ENCODE measurements around the gene SIRT7.

DNA sequence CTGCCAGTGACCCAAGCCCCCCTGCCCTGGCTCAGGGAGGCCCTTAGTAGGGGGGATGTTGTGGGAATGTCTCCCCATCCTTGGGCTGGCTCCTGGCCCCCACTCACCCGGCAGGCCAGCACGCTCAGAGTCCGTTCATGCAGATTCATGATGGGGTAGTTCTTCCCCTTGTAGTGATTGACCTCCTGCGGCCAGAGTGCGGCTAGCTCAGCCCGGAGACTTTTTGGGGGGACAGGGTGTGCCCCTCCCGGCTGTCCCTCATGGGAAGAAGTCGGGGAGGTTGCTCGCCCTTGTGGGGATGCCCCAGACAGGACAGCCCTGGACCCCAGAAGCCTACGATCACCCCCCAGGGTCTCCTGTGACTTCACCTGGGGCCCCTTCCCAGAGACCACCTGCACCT, 12.0 kb downstream of the SIRT7 start:
- TF ChIP-seq, protein P1, sequence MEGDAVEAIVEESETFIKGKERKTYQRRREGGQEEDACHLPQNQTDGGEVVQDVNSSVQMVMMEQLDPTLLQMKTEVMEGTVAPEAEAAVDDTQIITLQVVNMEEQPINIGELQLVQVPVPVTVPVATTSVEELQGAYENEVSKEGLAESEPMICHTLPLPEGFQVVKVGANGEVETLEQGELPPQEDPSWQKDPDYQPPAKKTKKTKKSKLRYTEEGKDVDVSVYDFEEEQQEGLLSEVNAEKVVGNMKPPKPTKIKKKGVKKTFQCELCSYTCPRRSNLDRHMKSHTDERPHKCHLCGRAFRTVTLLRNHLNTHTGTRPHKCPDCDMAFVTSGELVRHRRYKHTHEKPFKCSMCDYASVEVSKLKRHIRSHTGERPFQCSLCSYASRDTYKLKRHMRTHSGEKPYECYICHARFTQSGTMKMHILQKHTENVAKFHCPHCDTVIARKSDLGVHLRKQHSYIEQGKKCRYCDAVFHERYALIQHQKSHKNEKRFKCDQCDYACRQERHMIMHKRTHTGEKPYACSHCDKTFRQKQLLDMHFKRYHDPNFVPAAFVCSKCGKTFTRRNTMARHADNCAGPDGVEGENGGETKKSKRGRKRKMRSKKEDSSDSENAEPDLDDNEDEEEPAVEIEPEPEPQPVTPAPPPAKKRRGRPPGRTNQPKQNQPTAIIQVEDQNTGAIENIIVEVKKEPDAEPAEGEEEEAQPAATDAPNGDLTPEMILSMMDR (conservative IDR thresholded peaks at IDR 0.05; ENCODE audit: low read length) = no peak
- TF ChIP-seq EZH2phosphoT487 (IDR thresholded peaks at IDR 0.05; ENCODE audit: borderline replicate concordance, low read depth, low read length) = no peak
